Kasumi-1 (cell line): ENCODE results near the gene NASP.

Source experiments
- DNase-seq, 2 experiments: peaks; one replicate each; lab custom pipeline; 2025; lab: John Stamatoyannopoulos, UW

The NASP gene

GRCh38 chr1:45667321-45668111, 83.7 kb downstream of the NASP start:
- DNase-seq, result no peak
